GM19193 (cell line): ENCODE data around the gene DOCK8.

Experiments
- POLR2A ChIP-seq: IDR thresholded peaks from 4 replicates; pipeline ENCODE4 v1.6.1; 2011; ENCODE audit not compliant: insufficient read depth, insufficient read length; ENCODE audit errors: extremely low read depth

DOCK8 gene

DNA sequence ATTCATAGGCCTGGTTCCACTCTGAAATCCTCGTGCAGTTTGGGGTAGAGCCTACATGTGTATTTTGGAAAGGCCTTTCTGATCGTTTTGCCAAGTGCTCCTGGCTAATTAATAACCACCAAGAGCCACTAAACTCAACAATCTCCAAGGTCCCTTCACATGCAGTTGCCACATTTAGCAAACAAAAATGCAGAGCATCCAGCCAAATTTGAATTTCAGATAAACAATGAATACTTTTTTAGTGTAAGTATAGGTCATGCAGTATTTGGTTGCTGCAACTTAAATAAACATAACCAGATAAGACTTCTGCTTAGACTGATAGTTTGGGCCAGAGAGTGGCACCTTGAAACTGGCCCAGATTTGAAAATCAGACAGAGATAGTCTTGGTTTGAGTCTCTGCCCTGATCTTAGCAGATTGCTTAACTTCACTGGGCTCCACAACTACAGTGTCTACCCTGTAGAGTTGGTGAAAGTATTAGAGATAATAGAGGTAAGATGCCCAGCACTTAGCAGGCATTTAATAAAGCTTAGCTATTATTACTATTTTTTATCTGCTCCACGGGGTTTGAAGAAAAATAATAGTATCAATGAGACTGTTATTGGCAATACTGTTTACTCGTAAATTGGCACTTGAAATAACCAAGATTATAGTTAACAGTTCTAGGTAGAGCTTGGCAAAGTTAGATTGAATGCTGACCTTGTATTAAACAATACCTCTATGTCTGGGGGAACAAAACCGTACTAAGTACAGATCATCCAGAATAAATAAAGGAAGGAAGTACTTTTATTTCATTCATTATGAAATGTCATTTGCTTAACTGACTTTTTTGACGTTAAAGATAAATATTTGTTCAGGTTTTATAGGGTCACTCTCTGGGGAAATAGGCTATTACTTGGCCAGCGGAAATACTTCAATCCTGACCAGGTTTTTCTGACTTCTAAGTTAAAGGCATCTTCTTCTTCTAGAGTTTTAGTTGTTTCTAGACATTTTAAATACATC lies 274.8 kb downstream of the DOCK8 start:
- no peak for TF ChIP-seq POLR2A

DNA sequence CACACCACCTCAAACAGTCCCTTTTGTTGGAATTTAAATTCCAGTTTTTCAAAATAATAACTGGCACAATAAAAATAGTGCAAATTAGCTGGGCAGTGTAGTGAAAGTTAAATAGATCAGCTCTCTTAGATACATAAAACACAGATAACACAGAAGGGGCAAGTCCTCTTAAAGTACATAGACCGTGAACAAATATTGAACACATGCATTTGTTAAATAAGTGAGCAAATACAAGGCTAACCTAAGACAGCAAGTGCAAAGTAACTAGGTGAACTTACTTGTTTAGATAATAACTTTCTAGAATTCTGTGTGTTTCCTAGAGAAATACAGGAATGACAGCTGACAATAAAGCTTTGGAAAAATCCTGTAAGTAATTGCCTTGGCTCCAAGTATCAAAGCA lies 280.1 kb downstream of the DOCK8 start:
- TF ChIP-seq POLR2A: no peak

DNA sequence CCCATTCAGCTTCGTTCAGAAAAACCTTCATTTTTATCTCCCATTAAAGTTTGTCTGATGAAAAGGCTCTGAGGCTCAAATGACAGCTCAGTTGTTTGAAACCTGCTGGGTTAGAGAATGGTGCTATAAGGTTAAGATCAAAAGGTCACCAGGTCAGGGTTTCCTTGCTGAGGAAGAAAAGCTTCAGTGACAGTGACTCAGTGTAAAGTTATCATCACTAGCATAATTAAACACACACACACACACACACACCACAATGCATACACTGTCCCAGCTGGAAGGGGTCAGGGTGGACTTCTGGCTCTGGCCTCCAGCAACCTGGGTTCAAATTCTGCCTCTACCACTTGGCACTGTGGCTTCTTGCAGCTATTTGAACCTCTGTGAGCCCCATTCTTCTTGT lies 281.1 kb downstream of the DOCK8 start:
- TF ChIP-seq POLR2A: no peak

DNA sequence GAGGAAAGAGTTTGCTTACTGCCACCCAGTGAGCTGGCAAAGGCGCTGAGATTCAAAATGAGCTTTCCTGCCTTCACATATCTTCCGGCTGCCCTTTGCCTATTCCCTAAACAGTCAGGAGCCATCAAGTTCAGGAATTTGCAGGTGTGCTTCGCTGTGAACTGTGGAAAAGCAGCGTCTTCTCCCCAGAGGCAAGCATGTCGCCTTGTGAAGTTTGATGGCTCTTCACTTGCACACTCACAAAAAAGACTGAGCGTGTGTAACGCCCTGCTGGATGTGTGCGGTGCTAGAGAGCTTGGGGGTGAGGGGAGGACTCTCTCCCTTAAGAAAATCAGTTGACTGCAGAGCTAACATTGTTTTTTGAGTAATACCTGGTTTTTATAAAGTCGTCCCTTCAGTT lies 288.7 kb downstream of the DOCK8 start:
- TF ChIP-seq POLR2A: no peak

DNA sequence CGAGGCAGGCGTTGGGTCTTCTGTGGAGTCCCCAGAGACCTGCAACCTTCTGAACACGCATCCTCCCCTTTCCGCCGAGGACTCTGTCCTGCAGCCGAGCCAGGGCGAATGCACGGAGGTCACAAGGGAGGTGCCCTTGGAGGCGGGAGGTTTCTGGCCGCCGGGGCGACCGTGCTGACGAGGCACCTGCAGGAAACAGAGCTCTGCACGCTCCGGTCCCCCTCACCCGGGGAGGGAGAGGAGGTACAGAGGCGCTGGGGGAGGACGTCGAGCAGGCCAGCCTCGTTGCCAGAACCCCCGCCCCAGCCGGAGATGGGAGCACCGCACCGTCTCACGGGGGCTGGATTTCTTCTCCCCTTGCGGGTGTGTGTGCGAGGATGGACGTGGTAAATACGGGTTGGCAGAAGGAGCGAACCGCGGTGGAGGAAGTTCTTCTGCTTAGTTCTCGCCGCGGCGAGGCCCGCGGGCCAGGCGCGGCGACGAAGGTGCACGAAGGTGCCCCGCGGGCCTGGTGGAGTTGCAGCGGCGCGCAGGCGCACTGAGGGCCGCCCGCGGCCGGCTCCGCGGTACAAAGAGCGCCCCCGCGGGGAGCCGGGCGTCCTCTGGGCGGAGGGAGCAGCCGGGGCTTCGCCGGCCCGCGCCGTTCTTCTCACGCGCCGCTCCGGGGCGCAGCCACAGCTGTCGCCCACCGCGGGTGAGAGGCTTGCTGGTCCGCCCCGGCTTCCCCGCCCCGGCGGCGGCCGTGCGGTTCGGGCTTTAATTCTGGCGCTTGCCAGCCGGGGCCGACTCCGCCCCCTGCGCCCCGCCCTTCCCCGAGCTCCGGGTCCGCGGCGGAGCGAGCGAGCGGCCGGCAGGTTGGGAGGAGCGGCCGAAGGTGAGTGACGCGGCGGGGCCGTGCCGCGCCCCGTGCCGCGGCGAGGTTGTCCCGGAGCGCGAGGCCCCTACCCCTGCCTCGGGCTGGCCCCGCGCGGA lies 289.5 kb downstream of the DOCK8 start, which contains the start of gene KANK1:
KANK1 (plus strand) TSS at position 815 of the 972 bp plus-strand sequence.
- no peak for TF ChIP-seq POLR2A

DNA sequence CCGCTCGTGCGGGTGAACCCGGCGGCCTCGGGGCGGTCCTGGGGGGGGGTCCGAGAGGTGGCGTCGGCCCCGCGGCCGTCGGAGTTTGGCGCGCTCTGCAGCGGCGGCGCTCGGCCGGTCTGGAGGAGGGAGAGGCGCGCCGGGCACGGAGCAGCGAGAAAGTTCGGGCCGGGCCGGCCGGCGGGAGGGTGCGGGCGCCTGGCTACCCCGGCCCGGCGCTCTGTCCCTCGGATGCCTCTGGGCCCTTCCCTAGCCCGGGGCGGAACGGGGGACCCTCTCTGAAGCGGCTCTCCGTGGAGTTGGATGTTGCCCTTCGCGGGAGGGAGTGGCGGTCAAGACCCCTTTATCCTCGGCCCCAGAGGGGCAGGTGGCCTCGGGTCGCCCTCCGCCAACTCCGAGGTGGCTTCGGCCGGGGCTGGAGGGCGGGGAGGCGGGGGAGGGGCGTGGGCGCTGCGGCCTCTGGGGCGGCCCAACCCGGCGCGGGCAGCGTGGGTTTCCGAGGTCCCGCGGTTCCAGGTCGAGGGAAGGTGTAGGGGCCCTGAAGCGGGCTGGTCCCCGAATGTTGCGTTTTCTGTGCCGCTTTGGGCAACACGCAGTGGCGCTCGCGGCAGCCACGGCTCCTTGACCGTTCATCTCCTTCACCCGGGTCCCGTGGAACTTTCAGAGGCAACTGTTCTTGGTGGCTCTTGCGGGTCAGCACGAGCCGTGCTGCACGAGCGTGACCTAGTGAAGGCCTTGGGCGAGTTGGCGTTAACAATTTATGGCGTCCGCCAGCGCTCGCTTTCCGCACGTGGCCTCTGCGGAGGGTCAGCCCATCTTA lies 290.5 kb downstream of the DOCK8 start:
- TF ChIP-seq POLR2A: no peak

DNA sequence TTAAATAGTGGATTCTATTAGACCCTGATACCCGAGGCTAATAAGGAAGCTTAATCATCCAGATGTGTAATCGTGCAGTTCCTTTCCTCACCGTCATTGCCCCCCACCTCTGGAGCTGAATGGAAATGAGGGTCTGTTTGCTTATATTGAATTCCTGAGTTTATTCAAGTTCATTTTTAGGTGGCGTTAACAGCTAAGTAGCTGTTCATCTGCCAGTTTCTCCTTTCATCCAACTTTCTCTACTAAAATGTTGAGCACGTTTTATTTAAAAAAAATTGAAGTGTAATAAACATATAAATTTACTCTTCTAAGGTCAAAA lies 291.0 kb downstream of the DOCK8 start:
- TF ChIP-seq POLR2A: no peak

DNA sequence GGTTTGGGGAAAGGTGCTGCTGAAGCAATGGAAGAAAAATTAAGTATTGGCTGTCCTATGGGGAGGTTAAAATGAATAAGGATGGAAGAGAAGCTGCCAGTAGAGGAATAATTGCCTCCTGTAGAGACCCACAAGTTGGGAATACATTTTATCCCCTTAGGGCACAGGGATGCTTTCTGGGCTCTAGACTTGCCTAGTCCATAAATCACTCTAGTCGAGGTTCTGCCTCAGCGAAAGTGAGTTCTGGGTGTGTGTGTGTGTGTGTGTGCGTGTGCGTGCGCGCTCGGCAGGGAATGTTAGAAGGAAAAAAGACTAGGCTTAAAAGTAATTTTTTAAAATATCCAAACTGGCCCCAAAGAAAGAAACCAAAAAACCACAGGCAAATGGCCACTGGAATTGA lies 291.6 kb downstream of the DOCK8 start:
- no peak for TF ChIP-seq POLR2A

DNA sequence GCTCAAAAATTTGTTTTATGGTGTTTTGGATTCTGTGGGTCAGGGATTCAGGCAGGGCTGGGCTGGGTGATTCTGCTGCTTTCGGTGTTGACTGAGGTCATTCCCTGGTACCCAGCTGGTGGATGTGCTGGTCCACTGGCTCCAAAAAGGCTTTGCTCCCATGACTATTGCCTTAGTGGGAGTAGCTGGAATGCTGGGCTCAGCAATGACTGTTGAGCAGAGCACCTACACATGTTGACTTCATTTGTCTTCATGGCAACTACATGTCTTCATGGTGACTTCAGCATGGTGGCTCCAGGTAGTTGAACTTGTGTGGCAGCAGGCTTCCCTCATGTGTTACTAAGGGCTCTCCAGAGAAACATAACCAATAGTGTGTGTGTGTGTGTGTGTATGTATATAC lies 297.2 kb downstream of the DOCK8 start:
- no peak for TF ChIP-seq POLR2A

DNA sequence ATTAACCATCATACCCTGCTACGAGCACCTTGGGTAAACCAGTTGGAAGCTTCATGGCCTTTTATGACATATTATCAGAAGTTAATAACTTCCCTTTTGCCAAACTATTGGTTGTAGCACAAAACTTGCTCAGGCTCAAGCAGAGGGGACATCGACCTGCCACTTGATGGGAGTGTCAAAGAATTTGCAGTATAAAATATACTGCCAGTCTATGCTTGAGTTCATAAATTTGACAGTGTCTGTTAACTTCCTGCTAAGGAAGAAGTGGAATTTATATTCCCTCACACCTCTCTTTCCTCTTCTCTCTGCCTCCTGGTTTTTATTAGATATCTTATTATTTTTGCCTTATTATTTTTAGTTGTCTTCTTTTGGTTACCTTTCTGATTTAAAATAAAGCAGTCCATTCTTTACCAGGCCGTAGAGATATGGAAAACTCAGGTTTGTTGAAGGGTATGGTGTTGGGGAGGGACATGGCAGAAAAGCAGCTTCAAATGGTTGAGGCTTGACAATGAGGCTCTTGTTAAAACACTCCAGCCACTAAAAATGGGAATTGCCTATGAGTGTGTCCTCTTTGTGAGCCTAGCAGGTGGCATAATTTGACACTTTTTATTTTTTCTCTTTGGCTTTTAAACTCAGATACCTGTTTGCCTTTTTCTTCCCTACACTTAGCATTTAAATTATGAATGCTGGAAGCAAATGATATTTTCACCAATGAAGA lies 298.0 kb downstream of the DOCK8 start:
- no peak for TF ChIP-seq POLR2A
